HS-27A (cell line): ENCODE measurements around the gene RPS6KA4.

Experiments used
- DNase-seq: peaks from one replicate; pipeline ENCODE4 v3.0.0-alpha.2; 2012; ENCODE audit warnings: low read depth, missing footprints

RPS6KA4 gene

DNA sequence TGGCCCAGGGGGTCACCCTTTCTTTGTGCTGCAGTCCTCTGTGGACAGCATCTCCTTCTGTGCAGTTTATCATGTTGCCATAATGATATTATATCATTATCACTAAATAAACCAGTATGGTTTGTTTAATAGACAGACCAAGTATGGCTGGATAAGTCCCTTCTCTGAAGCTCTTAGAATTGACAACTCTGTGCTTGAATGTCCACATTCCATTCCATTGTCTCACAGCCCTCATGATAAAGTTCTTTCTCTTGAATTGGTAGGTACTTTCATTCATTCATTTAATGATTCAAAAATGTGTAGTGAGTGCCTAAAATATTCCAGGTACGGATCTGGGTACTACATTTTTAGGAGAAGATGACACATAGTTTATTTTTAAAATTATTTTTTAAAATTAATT, 7.8 kb downstream of the RPS6KA4 start:
- DNase-seq: no peak

DNA sequence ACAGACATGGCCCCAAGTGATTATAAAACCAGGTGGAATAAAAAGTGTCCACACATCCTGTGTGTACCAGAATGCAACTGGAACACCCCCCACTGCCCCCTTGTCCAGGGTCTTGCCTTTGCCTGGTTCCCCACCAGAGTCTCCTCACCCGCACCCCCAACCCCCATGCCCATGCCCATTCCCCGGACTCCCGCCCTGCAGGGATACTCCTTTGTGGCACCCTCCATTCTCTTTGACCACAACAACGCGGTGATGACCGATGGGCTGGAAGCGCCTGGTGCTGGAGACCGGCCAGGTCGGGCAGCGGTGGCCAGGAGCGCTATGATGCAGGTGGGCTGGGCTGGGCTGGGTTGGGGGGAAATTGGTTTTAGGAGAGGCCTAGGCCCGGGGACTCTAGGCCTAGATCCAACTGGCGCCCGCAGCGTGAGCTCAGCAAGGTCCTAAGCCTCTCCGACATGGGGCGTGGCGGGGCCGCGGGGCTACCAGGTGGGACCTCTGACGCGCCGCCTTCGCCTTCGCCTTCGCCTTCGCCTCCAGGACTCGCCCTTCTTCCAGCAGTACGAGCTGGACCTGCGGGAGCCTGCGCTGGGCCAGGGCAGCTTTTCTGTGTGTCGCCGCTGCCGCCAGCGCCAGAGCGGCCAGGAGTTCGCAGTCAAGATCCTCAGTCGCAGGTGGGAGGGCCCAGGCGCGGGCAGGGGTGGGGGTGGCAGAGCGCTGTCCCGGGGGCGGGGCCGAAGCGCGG, 9.1 kb downstream of the RPS6KA4 start:
- no peak for DNase-seq

DNA sequence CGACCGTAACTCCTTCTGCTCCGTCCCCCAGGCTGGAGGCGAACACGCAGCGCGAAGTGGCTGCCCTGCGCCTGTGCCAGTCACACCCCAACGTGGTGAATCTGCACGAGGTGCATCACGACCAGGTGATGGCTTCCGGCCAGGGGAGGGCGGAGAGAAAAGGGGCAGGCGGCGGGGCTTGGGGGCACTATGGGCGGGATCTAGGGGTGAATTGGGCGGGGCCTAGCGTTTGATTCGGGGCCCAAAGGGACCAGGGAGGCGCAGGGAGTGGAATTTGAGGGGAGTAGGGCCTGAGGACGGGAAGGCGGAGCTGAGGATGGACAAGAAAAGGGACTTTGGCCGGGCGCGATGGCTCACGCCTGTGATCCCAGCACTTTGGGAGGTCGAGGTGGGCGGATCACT, 9.7 kb downstream of the RPS6KA4 start:
- no peak for DNase-seq

DNA sequence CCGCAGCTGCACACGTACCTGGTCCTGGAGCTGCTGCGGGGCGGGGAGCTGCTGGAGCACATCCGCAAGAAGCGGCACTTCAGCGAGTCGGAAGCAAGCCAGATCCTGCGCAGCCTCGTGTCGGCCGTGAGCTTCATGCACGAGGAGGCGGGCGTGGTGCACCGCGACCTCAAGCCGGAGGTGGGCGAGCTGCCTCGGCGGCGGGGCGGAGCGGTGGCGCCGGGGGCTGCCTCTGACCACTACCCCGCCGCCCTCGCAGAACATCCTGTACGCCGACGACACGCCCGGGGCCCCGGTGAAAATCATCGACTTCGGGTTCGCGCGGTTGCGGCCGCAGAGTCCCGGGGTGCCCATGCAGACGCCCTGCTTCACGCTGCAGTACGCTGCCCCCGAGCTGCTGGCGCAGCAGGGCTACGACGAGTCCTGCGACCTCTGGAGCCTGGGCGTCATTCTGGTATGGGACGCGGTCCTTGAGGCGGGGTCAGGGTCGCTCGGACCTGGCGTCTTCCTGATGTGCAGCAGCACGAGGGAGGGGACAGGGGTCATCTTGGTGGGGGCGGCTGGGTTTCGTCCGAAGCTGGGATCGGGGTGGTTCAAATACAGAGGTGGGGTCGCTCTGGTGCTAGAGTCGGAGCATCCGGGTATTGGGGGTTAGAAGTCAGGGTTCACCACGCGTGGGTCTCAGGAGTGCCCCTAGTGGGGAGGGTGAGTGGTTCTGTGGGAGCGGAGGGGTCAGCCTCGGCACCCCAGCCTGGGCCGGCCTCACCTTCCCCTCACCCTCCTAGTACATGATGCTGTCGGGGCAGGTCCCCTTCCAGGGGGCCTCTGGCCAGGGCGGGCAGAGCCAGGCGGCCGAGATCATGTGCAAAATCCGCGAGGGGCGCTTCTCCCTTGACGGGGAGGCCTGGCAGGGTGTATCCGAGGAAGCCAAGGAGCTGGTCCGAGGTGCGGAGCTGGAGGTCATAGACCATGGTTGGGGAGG, 10.8 kb downstream of the RPS6KA4 start:
- DNase-seq: no peak

DNA sequence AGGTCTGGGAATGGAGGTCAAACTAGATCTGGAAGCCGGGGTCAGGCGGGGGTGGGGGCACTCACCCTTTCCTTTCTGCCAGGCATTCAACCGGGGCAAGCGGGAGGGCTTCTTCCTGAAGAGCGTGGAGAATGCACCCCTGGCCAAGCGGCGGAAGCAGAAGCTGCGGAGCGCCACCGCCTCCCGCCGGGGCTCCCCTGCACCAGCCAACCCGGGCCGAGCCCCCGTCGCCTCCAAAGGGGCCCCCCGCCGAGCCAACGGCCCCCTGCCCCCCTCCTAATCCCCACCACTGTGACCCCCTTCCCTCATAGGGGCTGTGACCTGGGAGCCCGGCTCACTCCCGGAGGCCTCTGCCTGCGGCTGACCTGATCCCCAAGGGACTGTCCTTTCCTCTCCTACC, 12.2 kb downstream of the RPS6KA4 start:
- no peak for DNase-seq

DNA sequence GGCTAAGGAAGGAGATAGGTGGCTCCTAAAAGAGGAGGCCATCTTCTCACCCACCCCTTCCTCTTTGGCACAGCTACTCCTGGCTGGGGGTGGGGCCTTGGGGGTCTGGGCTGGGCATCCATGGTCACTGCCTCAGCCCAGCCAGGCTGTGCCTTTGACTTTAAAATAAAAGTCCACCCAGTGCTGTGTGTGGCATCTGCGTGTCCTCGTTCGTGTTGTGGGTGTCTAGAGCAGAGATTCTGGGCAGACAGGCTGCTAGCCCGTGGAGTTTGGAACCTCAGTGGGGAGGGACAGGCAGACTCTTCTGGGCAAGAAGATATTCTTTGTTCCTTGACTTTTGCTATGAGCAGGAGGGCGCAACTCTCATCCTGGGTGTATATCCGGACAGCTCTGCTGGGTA, 13.1 kb downstream of the RPS6KA4 start:
- DNase-seq: no peak

DNA sequence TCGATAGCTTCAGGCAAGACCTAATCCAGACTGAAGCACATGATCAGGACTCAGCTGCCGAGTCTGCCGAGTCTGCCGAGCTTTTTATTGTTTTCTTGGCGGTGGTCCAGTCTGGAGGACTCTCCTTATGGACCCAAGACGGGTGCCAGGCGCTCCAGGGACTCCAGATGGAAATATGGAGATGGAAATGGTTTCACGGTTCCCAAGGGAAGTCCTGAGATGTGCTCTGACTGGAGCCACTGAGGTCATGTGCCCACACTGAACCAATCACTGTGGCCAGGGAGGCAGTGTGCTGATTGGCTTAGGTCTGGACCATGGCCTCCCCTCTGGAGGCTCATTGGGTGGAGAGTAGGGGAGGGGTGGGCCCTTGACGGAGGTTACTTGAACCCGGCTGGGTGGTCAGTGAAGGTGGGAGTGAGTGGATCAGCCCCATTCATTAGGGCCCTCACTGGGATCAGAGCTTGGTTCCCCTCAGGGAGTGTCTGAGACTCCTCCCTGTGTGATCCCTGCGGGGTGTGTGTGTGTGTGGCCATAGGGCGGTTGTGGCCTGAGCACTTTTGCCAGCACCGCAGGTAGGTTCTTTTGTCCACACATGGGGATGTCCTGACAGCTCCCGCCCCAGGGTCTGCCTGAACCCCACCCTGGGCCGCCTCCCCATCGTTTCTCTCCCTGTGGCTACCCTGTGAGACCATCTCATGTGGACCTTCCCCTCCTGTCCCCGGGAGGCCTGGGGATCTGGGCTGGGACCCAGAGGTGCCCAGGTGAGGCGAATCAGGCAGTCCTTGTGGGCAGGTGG, 14.0 kb downstream of the RPS6KA4 start:
- no peak for DNase-seq

DNA sequence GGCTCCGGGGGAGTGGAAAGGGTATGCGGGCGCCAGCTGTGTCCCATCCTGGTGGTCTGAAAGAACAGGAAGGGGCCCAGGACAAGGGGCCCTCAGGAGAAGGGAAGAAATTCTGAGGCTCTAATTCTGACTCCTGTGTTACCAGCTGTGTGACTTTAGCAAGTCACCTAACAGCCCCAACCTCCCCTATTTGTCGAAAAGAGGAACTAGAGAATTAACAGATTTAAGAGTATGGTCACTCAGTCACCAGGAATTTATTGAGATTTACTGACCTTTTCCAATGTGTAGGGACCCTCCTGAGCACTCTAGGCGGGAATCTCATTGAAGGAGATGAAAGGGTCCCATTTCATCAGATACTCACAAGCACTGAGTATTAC, 14.6 kb downstream of the RPS6KA4 start:
- no peak for DNase-seq

DNA sequence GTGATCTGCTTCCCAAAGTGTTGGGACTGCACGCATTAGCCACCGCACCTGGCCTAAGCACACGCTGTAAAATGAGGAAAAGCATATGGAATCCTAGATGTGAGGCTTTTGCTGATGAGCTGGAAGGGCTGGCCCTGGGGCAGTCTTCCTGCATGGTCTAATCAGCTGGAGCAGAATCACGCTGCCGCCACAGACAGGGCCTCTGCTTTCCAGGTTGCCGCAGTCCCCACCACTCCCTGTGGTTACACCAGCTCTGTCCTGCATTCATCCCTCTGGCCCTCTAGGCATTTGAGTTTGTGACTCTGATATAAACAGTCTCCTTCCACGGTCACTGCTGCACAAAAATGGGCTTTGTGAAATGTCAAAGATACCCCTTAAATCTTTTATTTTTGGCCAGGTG, 17.1 kb downstream of the RPS6KA4 start:
- DNase-seq: no peak

DNA sequence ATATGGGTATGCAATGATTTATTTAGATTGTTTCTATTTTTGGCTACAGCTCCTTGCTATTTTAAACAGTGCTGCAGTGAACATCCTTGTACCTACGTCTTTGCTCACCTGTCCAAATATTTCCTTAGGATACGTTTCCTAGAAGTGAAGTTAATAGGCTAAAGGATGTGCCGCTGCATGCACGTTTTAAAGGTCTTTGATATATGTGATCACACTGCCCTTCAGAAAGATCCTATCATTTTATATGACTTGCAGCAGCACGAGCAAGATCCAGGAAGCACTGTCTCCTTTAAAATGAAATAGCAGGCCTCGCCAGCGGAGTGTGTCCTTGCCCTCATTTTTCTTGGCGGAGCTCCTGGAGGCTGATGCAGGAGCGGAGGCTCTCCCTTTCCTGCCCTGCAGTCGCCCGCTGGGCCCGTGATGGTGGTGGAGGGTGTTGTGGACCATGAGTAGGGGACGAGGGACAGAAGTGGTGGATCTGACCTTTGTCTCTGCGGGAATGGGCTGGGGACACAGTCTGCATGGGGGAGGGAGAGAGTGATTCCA, 19.4 kb downstream of the RPS6KA4 start:
- no peak for DNase-seq

DNA sequence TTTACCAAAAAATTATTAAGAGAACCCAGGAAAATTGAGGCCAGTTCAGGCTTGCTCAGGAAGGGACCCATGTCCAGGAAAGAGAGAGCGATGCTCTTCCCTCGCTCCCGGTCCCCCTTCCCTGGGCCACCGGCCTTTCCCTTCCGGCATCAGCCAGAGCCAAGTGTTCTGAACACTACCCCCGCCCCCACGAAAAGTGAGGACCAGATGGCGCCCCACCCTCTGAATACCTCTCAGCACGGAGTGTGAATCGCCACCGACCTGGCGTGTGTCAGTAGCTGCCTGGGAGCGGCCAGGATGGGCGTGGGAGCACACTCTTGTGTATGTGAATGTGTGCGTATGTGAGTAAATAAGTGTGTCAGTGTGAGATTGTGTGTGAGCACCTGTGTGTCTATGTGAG, 20.2 kb downstream of the RPS6KA4 start:
- no peak for DNase-seq

DNA sequence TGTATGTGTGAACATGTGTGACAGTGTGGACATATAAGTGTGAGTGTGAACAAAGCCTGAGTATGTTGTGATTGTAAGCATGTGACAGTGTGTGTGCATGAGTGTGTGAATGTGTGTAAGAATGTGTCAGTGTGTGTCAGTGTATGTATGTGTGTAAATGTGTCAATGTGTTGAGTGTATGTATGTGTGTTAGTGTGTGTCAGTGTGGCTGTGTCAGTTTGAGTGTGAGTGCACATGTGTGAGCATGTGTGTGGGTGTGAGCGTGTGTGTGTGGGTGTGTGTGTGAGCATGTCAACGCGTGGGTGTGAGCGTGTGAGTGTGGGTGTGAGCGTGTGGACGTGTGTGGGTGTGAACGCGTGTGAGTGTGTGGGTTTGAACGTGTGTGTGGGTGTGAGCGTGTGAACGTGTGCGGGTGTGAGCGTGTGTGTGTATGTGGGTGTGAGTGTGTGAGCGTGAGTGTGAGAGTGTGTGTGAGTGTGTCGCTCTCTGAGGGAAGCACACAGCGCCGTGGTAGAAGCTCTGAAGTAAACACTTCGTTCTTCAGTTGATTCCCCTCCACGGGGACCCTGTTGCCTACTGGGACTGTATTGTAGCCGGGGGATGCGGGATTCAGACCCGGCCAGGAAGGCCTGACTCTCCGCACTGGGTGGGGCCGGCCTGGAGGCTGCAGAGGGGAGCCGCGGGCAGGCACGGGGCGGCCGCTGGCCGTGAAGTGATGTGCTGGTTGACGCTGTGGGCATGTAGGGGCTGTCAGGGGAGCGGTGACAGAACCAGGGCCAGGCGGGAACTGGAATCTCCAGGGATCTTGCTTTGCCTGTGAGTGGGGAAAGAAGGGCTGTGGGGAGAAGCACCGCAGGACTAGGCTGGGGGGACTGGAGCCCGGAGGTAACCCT, 21.1 kb downstream of the RPS6KA4 start:
- DNase-seq: no peak

DNA sequence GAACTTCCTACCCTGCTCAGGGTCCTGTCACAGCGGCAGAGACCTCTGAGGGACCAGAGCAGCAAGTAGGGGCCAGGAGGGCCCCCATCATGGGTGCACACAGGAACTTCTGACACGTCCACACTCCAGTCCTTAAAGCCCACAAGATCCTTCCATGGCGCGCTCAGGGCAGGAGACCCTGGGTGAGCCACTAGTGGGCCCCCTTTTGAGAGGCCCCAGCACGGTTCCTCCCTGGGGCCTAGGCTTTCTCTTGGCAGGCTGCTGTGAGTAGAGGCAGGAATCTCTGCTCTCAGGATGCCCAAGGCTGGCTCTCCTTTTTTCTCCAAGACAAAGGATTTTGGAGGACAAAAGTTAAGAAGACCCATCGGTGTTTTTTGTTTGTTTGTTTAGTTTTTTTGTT, 22.4 kb downstream of the RPS6KA4 start:
- DNase-seq: no peak

DNA sequence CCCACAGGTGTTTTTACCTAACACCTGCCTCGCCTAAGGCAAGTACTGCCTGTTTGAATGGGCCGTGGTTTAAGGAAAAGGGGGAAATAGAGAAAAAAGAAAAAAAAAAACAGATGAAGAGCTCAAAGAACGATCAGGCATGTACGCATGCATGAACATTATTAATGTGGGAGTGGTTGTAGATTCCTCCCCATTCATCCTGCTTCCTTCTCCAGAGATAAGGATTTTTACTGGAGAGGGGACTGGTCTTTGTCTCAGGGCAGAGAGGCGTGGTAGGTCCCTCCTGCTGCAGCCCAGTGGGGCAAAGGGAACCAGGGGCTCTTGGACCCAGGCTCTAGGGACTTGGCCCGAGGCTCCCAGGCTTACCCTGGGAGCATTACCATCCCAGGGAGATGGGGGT, 23.1 kb downstream of the RPS6KA4 start:
- DNase-seq: no peak

DNA sequence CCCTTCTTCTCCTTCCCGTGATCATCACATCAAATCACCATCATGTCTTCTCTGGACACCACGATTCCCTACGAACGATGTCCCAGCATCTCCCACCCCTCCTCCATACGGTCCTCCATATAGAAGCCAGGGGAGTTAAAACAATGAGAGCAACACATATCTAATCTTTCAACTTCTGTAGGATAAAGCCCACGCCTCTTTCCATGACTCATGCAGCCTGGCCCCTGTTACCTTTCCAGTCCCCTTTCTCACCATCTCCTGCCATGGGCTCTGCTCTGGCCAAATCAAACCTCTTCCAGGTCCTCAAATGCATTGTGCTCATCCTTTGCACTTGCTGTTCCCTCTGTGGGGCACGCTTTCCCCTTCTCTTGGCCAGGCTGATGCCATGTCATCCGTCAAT, 23.6 kb downstream of the RPS6KA4 start:
- DNase-seq: no peak

DNA sequence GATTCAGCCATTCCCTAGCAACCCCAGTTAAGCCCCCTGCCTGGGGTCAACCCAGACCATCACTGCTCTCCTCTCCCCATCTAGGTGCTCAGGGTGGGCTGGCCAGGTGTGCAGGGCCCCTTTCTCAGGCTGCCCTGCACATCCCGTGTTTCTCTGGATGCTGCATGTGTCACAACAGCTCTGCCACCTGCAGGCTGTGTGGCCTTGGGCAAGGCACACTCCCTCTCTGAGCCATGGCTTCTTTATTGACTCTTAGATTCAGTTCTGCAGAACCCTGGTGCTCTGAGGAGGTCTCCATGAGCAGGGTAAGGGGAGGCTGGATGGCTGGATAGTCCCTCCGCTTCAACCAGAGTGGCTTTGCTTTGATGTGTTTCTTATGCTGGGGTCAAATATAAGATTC, 24.6 kb downstream of the RPS6KA4 start:
- DNase-seq: no peak

DNA sequence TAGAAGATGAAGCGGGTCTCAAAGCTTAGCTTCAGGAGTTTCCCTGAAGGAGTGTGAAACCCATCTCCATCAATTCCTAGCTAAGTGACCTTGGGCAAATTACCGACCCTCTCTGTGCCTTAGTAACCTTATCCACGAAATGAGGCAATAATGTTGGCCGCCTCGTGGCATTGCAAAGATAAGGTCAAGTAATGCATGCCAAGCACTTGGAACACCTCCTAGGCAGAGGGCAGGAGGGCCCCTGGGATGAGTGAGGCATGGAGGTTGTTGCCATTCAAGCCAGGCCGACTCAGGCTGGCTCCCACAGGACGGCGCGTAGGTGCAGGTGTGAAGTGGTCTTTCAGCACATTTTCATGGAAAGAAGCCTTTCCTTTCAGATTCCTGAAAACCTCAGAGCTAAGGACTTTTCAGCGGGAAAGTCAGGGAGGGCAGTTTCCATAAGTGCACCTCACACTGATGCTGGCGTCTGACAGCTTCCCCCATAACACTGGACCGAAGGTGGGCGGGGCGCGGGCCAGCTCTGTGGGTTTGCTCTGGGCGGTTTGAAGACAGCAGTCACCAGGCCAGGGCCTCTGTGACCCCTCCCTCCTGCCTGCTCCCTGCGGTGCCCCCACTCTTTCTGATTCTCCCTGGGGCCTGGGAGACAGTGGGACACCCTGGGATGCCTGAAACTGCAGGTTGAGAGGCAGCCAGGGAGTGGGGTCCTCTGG, 25.2 kb downstream of the RPS6KA4 start:
- DNase-seq: no peak

DNA sequence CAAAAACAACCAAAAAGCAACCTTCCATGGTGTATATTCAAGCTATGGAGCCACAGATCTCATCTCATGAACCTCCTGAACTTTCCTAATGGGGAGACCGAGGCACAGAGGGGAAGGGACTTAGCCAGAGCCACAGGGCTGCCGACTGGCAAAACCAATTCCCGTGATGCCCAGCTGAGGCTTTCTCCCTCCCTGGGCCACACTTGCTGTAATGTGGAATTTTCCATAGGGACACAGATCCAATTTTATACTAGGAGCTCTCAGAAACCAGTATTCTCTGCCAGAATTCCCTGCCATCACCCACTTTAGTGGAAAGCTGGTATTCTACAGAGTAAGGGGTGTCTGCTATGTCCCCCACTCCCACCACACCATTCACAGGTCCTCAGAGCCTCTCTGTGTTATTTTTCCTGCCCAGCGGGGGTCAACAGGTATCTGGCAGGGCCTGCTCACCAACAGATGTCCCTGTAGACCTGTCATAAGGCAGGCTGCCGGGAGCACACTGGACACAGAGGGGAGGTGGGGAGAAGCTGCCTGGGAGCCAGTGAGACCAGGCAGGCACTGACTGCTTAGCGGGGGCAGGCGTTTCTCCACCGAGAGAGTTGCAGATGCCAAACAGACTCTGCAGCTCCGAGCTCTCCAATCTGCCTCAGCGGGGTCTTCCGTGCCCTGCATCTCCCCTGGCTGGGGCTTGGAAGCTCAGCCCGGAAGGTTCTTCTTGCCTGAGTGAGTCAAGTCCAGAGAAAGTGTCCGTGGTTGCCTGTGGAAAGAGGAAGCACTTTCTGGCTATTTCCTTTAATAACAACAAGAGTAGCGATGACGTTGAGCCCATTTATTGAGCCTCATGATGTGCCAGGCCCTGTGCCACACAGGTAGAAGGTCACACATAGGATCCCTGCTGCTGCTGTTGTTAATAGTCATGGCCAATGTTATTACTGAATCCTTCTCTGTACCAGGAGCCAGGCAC, 26.3 kb downstream of the RPS6KA4 start:
- no peak for DNase-seq

DNA sequence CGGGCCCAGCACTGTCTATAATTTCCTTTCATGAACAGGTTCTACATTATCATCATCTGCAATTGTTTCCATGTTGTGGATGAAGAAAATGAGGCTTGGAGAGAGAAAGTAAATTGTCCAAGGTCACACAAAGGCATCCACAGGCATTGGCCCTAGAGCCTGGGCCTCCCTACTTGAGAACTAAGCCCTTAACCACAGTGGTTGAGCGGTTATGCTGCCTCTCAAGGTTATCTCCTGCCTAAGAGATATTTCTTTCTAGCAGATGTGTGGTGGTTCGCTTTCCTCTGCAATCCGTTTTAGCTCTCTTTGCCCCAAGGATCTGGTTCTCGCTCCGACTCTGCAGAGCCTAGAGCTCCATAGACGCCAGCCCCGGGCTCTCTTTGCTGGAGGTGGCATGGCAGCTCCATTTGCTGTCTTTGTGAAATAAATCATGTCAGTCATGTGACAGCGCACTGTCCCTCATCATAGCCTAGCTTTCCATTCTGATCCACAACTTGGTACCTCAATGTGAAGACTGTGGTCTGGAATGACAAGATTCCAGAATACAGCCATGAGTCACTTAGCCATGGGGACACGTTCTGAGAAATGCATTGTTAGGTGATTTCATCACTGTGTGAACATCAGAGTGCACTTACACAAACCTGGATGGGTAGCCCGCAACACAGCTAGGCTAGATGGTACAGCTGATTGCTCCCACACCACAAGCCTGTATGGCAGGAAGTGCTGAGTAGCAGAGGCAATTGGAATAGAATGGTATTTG, 27.2 kb downstream of the RPS6KA4 start:
- DNase-seq: peak; percentile 29
